WI38 (cell line): ENCODE results near the gene GPC3.

Source experiments
- H3K4me3 ChIP-seq: 2 replicates; pipeline ENCODE4 v1.5.1; 2011; ENCODE audit warnings: low read depth, mild to moderate bottlenecking, control low read depth, low read length
- CTCF ChIP-seq: IDR thresholded peaks from 2 replicates; pipeline ENCODE4 v1.5.1; 2012; ENCODE audit warnings: low read depth, mild to moderate bottlenecking, control low read depth, low read length

The GPC3 gene

DNA sequence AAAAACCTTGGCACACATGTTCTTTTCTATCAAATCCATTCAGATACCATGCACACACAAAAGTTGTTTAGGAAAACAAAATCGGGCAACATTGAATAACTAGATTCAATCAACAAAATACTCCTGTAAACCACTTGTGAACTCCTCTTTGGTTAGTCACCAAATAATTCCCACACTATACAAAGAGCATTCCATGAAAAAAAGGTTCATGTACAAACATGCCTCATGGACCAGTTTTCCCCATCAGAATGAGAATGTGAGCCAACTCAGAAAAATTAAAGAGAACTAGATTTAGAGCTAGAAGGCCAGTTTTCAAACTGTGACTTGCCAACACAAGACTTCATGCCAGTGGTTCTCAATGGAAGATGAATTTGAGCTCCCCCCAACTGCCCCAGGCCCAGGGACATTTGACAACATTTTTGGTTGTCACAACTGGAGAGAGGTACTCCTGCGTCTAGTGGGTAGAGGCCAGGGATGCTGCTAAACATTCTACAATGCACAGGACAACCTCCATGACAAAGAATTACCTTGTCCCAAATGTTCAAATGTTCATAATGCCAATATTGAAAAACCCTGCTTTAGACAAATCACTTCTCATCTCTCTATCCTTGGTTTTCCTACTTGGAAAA lies 55.4 kb downstream of the GPC3 start:
- no peak for TF ChIP-seq CTCF

GRCh38 chrX:133928365-133928764 lies 57.0 kb downstream of the GPC3 start:
- H3K4me3 ChIP-seq, result no peak overlapping the region
- TF ChIP-seq CTCF, result no peak

More for the DNA sequence above, 55.4 kb downstream of the GPC3 start:
- H3K4me3 ChIP-seq, result no peak overlapping the region

DNA sequence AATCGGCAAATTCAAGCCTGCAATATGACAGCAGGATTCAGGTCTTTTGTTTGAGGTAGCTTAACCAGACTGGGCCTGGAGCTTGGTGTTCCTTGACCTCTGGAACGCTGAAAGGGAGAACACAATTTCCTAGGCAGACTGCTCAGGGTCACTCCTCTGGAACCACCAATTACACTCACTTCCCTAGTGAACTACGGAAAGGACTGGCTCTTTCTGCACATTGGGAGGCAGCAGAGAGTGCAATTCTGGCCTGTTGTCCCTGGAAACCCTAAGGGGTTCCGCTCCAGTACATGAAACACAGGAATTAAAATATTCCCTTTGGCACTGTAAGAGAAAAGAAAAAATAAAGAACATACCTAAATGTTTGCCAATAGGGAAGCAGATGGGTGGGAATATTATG lies 58.6 kb downstream of the GPC3 start:
- no peak for TF ChIP-seq CTCF
- no peak overlapping the region for H3K4me3 ChIP-seq

DNA sequence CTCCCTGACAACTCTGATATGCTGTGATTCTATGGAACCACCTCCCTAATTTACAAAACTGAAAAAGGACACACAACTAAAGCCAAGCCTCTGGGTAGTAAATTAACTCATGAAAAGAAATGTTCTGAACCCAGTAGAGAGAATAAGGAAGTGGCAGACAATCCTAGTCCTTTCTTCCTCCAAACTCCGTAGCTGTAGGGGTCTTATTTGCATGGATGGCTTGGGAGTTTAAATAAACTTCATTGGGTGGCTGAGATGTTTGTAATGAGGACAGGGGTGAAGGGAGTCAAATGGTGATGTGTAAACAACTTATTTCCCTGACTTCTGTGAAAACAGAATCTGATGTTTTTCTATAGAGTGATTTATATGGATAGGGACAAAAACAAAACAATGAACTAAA lies 59.3 kb downstream of the GPC3 start:
- no peak for TF ChIP-seq CTCF

DNA sequence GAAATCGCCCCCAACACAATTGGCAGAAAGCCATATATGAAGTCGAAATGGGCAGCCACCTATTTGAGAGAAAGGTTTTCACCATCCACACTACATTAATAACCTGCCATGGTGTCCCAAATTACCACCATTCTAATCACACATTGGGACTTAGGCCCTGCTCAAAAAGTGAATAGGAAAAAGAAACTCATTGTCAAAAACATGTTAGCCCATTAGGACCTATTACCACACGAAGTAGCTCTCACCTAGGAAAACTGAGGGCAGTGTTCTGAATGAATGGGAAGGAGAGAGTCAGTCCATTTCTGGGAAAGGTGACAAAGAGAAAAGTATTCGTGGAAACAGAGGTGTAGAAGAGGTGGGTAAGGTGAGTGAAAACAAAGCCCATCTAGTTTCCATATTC lies 60.8 kb downstream of the GPC3 start:
- H3K4me3 ChIP-seq, result no peak overlapping the region
- TF ChIP-seq CTCF, result no peak

More for the DNA sequence above, 59.3 kb downstream of the GPC3 start:
- H3K4me3 ChIP-seq, result no peak overlapping the region

GRCh38 chrX:133923548-133923947 lies 61.8 kb downstream of the GPC3 start:
- no peak for TF ChIP-seq CTCF
- H3K4me3 ChIP-seq, result no peak overlapping the region

DNA sequence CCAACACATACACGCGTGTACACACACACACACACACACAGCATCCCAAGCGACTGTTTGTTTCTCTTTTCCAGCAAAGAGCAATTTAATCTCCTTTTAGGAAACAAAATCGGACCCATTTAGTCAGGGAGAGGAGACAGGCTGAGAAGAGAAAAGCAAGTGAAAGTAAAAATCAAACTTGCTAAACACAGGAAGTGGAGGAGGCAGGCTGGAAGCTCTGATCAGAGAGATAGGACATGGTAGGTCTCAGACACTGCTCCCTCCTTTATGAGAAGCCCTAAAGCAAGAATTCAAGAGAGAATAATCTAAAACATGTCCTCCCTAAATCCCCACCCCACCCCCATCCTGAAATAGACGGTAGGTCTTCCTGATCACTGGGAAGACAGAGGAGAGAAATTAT lies 62.3 kb downstream of the GPC3 start:
- no peak for TF ChIP-seq CTCF
- H3K4me3 ChIP-seq, result no peak overlapping the region
